DOHH2 (cell line): ENCODE measurements around the gene RIC1.

Experiments
- H3F3A ChIP-seq: fragments of 200-600 bp; sonication (generic), shearing (Covaris generic); 2 replicates; pipeline ENCODE4 v1.6.0; 2016; ENCODE audit warnings: antibody characterized with exemption, mild to moderate bottlenecking; ENCODE audit not compliant: control insufficient read depth, insufficient read depth
- H3K27ac ChIP-seq: fragments of 200-600 bp; sonication (generic); 2 replicates; pipeline ENCODE4 v1.5.1; 2014; ENCODE audit warnings: low read depth, mild to moderate bottlenecking, low read length, moderate library complexity
- H3K27me3 ChIP-seq: fragments of 200-600 bp; sonication (generic); 2 replicates; pipeline ENCODE4 v1.6.1; 2014; ENCODE audit warnings: mild to moderate bottlenecking, low read length, mixed read lengths; ENCODE audit not compliant: control insufficient read depth
- H3K36me3 ChIP-seq: fragments of 200-600 bp; sonication (generic); 2 replicates; pipeline ENCODE4 v1.6.1; 2014; ENCODE audit warnings: mild to moderate bottlenecking, low read length, moderate library complexity, mixed read lengths; ENCODE audit not compliant: control insufficient read depth
- H3K4me1 ChIP-seq: fragments of 200-600 bp; sonication (generic); 2 replicates; pipeline ENCODE4 v1.6.1; 2014; ENCODE audit warnings: mild to moderate bottlenecking, low read length, mixed read lengths; ENCODE audit not compliant: control insufficient read depth
- H3K4me2 ChIP-seq: fragments of 200-600 bp; sonication (generic); 2 replicates; pipeline ENCODE4 v1.6.0; 2014; ENCODE audit warnings: mild to moderate bottlenecking, low read length, moderate library complexity
- H3K4me3 ChIP-seq: fragments of 200-600 bp; sonication (generic); 2 replicates; pipeline ENCODE4 v1.5.1; 2014; ENCODE audit warnings: mild to moderate bottlenecking, low read length, mixed read lengths
- H3K79me2 ChIP-seq: fragments of 200-600 bp; sonication (generic); 2 replicates; pipeline ENCODE4 v1.6.1; 2014; ENCODE audit warnings: mild to moderate bottlenecking, low read length, mixed read lengths; ENCODE audit not compliant: control insufficient read depth
- H3K9me2 ChIP-seq: fragments of 200-600 bp; sonication (generic); replicated peaks from 2 replicates; pipeline ENCODE4 v1.6.1; 2014; ENCODE audit warnings: mild to moderate bottlenecking, low read length, mixed read lengths; ENCODE audit not compliant: control insufficient read depth
- H3K9me3 ChIP-seq: fragments of 200-600 bp; sonication (generic); 2 replicates; pipeline ENCODE4 v1.6.1; 2014; ENCODE audit warnings: antibody characterized with exemption, low read length, mixed read lengths; ENCODE audit not compliant: control insufficient read depth, insufficient read depth
- H4K20me1 ChIP-seq: fragments of 200-600 bp; sonication (generic); 2 replicates; pipeline ENCODE4 v1.6.0; 2014; ENCODE audit warnings: low read depth, mild to moderate bottlenecking, antibody characterized with exemption, low read length, moderate library complexity; ENCODE audit not compliant: control insufficient read depth, insufficient read depth
- EZH2phosphoT487 ChIP-seq: fragments of 200-600 bp; sonication (generic); IDR thresholded peaks from 2 replicates; pipeline ENCODE4 v1.6.1; 2017; ENCODE audit warnings: borderline replicate concordance, mild to moderate bottlenecking, antibody characterized with exemption, low read length, moderate library complexity, mixed read lengths
- TF ChIP-seq, protein P1 (sequence below): fragments of 200-600 bp; sonication (generic); IDR thresholded peaks from one replicate; pipeline ENCODE4 v1.5.1; 2014; ENCODE audit warnings: antibody characterized with exemption, mild to moderate bottlenecking, low read depth, low read length; ENCODE audit not compliant: poor library complexity, severe bottlenecking

Gene RIC1

DNA sequence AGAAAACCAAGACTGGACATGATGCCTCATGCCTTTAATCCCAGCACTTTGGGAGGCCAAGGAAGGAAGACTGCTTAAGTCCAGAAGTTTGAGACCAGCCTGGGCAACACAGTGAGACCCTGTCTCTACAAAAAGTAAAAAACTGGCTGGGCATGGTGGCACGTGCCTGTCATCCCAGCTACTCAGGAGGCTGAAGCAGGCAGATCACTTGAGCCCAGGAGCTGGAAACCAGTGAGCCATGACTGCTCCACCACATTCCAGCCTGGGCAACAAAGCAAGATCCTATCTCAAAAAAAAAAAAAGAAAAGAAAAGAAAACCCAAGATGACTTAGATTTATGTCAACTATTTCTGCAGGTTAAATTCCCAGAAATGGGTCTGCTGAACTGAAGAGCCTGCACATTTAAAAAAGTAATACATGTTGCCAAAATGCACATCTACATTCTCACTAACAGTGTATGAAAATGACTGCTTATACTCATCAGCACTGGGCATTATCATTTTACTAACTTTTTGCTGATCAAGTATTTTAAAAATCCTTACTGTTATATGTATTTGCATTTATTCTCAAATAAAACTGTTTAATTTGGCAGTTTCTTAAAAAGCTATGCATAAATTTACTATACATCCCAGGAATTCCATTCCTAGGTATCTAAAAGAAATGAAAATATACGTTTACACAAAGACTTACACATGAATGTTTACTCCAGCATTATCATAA lies 189.7 kb downstream of the RIC1 start:
- Histone ChIP-seq H3K9me3 (no peaks in the 10 kb centered on the region), H3K79me2 (no peaks in the 10 kb centered on the region), H4K20me1 (no peaks in the 10 kb centered on the region), H3K27me3 (no peaks in the 10 kb centered on the region), H3K4me1 (no peaks in the 10 kb centered on the region), H3K27ac (no peak overlapping the region), H3F3A (no peaks in the 10 kb centered on the region), H3K4me3 (no peak overlapping the region), H3K4me2 (no peak overlapping the region), H3K36me3 (peaks cover 20% of the 10 kb centered on the region), H3K9me2 (no peaks in the 10 kb centered on the region)
- TF ChIP-seq, protein P1, sequence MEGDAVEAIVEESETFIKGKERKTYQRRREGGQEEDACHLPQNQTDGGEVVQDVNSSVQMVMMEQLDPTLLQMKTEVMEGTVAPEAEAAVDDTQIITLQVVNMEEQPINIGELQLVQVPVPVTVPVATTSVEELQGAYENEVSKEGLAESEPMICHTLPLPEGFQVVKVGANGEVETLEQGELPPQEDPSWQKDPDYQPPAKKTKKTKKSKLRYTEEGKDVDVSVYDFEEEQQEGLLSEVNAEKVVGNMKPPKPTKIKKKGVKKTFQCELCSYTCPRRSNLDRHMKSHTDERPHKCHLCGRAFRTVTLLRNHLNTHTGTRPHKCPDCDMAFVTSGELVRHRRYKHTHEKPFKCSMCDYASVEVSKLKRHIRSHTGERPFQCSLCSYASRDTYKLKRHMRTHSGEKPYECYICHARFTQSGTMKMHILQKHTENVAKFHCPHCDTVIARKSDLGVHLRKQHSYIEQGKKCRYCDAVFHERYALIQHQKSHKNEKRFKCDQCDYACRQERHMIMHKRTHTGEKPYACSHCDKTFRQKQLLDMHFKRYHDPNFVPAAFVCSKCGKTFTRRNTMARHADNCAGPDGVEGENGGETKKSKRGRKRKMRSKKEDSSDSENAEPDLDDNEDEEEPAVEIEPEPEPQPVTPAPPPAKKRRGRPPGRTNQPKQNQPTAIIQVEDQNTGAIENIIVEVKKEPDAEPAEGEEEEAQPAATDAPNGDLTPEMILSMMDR, result no peak

DNA sequence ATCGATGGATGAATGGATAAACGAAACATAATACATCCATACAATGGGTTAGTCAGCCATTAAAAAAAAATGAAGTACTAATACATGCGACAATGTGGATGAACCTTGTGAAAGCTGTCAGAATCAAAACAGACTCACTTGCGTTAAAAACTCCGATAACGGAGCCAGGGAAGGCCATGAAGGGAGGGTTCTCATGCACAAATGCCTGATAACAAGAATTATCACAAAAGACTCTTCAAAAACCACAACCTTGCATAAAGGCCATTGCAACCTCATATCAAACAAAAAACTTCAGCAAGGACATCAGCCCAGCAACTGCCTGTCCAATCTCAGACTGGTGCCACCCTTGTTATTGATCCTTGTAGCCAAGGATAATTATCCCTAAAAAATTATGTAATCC lies 190.3 kb downstream of the RIC1 start:
- Histone ChIP-seq H3K9me3 (no peaks in the 10 kb centered on the region), H4K20me1 (no peaks in the 10 kb centered on the region), H3K79me2 (no peaks in the 10 kb centered on the region), H3K27ac (no peak overlapping the region), H3F3A (no peaks in the 10 kb centered on the region), H3K4me1 (no peaks in the 10 kb centered on the region), H3K36me3 (peaks cover 22% of the 10 kb centered on the region), H3K27me3 (no peaks in the 10 kb centered on the region), H3K9me2 (no peaks in the 10 kb centered on the region), H3K4me2 (no peak overlapping the region), H3K4me3 (no peak overlapping the region)
- TF ChIP-seq EZH2phosphoT487, result no peak
- TF ChIP-seq, protein P1, result no peak

DNA sequence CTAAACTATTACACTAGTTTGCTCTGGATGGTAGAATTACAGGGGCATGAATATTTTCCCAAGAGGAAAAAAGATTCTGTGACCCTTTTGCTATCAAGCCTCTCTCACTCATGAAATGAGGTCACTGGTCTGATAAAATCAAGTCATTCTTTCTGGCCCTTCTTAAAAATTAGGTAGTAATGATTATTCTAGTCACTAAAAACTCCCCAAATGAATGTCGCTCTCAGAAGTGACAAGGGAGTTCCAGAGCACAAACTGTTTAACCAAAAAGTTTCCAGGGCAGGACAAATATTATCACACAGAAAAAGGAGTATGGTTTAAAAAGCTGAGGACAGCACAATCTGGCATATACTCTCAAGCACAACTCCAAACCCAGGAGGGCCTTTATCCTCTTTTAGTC lies 191.5 kb downstream of the RIC1 start:
- Histone ChIP-seq H3K36me3 (peaks cover 24% of the 10 kb centered on the region), H3K79me2 (no peaks in the 10 kb centered on the region), H3K9me2 (no peaks in the 10 kb centered on the region), H4K20me1 (no peaks in the 10 kb centered on the region), H3K9me3 (no peaks in the 10 kb centered on the region), H3K27me3 (no peaks in the 10 kb centered on the region), H3F3A (no peaks in the 10 kb centered on the region), H3K4me3 (no peak overlapping the region), H3K4me1 (no peaks in the 10 kb centered on the region), H3K27ac (no peak overlapping the region), H3K4me2 (no peak overlapping the region)
- TF ChIP-seq EZH2phosphoT487, result no peak
- TF ChIP-seq, protein P1, result no peak

DNA sequence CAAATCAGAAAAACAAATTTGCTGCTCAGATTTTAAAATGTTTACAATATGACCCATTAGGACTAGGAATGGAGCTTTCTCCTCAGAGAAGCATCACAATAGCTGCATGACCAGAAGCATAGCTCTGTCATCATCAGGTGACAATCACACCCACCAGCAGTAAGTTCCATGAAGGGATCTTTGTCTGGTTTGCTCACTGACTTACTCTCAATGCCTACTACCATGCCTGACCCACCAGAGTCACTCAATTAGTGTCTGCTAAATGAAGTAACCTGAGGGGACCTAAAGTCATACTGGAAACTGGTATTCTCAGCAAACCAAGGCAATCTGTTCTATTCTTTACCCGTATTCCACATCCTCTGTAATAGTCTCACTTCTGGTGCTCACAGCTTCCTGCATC lies 196.3 kb downstream of the RIC1 start:
- H3K4me1 ChIP-seq, result peaks cover 9% of the 10 kb centered on the region
- no peak overlapping the region for H3K27ac ChIP-seq
- H3K4me3 ChIP-seq, result no peak overlapping the region
- TF ChIP-seq, protein P1, result no peak
- TF ChIP-seq EZH2phosphoT487, result no peak
- H3K27me3 ChIP-seq, result no peaks in the 10 kb centered on the region
- no peaks in the 10 kb centered on the region for H4K20me1 ChIP-seq
- no peaks in the 10 kb centered on the region for H3K79me2 ChIP-seq
- H3K36me3 ChIP-seq, result peaks cover 41% of the 10 kb centered on the region
- H3K9me3 ChIP-seq, result no peaks in the 10 kb centered on the region
- H3K4me2 ChIP-seq, result no peak overlapping the region
- H3F3A ChIP-seq, result no peaks in the 10 kb centered on the region
- H3K9me2 ChIP-seq, result no peaks in the 10 kb centered on the region
